Endothelial cell (in vitro differentiated cells): Measurements from ENCODE around the gene FRMD4A. TPM values are rescaled to one million over a fixed set of nuclear protein-coding genes. Genes with fewer than 3 reads are reported as not detected.

Experiments
- DNase-seq: peaks from one replicate; pipeline ENCODE4 v3.0.0; 2021; ENCODE audit warnings: low spot score
- H3K27ac Mint-ChIP-seq: one replicate; pipeline ENCODE4 v1.8.0; 2021; ENCODE audit warnings: mixed read lengths, inconsistent platforms; ENCODE audit not compliant: unreplicated experiment
- H3K27me3 Mint-ChIP-seq: one replicate; pipeline ENCODE4 v1.8.0; 2021; ENCODE audit warnings: mild to moderate bottlenecking, moderate library complexity, mixed read lengths, inconsistent platforms; ENCODE audit not compliant: unreplicated experiment
- H3K36me3 Mint-ChIP-seq: one replicate; pipeline ENCODE4 v1.8.0; 2021; ENCODE audit warnings: mild to moderate bottlenecking, low read depth, mixed read lengths, inconsistent platforms; ENCODE audit not compliant: unreplicated experiment
- H3K4me1 Mint-ChIP-seq: one replicate; pipeline ENCODE4 v1.8.0; 2021; ENCODE audit warnings: mild to moderate bottlenecking, mixed read lengths, inconsistent platforms; ENCODE audit not compliant: unreplicated experiment
- H3K4me3 Mint-ChIP-seq: one replicate; pipeline ENCODE4 v1.8.0; 2021; ENCODE audit warnings: mild to moderate bottlenecking, mixed read lengths, inconsistent platforms; ENCODE audit not compliant: unreplicated experiment
- H3K9me3 Mint-ChIP-seq: one replicate; pipeline ENCODE4 v1.8.0; 2021; ENCODE audit warnings: mixed read lengths, inconsistent platforms; ENCODE audit not compliant: unreplicated experiment
- total RNA-seq: library from RNA; stranded (reverse); fragmentation: NEBNext Ultra II Directional; extraction: Animal tissue kit (Norgen Biotek cat#: 25700); gene quantifications from one replicate; pipeline ENCODE4 v1.2.1, GENCODE V29; 2021; ENCODE audit not compliant: unreplicated experiment
- TF ChIP-seq, protein P1 (sequence below): fragments of 200-600 bp; sonication (generic); IDR thresholded peaks from one replicate; pipeline ENCODE4 v1.5.0; 2021; ENCODE audit warnings: antibody characterized with exemption; ENCODE audit not compliant: unreplicated experiment

The FRMD4A gene
- total RNA-seq, 1 donor from 2014 or later = 68.9 TPM

- no peaks in the 10 kb centered on the region for H3K9me3 Mint-ChIP-seq
- H3K27ac Mint-ChIP-seq = peak overlapping the region; percentile 99
These were observed 722.4 kb downstream of the FRMD4A start for GRCh38 chr10:13608246-13608853.

DNA sequence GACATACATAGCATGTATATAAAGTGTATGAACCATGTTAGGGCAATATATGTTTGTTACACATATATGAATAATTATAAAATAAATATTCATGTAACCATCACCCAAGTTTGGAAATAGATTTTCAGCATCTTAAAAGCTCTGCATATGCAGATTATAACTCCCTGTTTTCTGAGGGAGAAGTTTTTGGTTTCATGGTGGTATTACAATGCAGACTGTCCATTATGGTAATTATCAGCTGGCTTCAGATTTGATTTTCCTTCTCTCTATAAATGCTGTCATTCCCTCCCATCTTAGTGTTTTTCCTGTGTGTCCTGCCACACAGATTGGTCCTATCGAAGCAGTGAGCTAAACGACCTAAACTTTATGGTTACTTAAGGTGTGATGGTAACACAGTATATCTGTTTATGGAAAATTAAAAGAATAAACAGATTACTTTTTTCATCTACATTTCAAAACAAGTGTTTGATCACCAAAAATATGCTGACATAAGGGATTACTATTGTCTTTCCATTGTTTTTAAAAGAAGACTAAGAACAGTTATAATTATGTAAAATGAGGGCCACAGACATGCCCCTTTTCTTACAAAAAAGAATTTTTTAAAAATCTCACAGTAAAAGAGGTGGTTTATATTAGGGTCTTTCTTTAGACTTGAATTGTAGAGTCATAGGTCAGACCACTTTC, 726.2 kb downstream of the FRMD4A start:
- TF ChIP-seq, protein P1, sequence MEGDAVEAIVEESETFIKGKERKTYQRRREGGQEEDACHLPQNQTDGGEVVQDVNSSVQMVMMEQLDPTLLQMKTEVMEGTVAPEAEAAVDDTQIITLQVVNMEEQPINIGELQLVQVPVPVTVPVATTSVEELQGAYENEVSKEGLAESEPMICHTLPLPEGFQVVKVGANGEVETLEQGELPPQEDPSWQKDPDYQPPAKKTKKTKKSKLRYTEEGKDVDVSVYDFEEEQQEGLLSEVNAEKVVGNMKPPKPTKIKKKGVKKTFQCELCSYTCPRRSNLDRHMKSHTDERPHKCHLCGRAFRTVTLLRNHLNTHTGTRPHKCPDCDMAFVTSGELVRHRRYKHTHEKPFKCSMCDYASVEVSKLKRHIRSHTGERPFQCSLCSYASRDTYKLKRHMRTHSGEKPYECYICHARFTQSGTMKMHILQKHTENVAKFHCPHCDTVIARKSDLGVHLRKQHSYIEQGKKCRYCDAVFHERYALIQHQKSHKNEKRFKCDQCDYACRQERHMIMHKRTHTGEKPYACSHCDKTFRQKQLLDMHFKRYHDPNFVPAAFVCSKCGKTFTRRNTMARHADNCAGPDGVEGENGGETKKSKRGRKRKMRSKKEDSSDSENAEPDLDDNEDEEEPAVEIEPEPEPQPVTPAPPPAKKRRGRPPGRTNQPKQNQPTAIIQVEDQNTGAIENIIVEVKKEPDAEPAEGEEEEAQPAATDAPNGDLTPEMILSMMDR = no peak
- H3K9me3 Mint-ChIP-seq = no peaks in the 10 kb centered on the region
- H3K4me3 Mint-ChIP-seq = no peak overlapping the region
- H3K27ac Mint-ChIP-seq = no peak overlapping the region
- H3K36me3 Mint-ChIP-seq = peaks cover 8% of the 10 kb centered on the region
- peaks cover 5% of the 10 kb centered on the region for H3K27me3 Mint-ChIP-seq
- H3K4me1 Mint-ChIP-seq = peaks cover 28% of the 10 kb centered on the region
- DNase-seq = no peak

More at GRCh38 chr10:13608246-13608853, 722.4 kb downstream of the FRMD4A start:
- Mint-ChIP-seq H3K27me3 (peaks cover 7% of the 10 kb centered on the region), H3K4me3 (peak overlapping the region; percentile 13), H3K4me1 (peaks cover 52% of the 10 kb centered on the region), H3K36me3 (peaks cover 19% of the 10 kb centered on the region)
- TF ChIP-seq, protein P1 = no peak
- peak; percentile 74 for DNase-seq

DNA sequence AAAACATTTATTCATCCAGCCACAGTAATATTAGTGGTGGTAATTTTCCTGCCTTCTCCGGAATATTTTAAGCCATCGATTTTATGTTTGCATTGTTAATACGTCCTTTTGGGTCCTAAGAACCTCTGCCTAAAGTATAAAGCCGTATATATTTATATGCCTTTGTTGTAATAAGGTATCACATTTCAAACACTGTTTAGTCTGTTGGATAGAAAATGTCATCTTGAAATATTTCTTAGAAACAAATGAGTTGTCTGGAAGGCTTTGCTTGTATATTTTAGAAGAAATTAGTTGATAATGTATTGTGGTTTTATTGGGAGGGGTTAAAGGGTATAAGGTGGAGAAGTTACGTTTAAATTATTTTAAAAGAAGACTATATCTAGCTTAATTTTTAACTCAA, 732.8 kb downstream of the FRMD4A start:
- Mint-ChIP-seq H3K4me3 (no peak overlapping the region), H3K36me3 (peaks cover 3% of the 10 kb centered on the region), H3K9me3 (no peaks in the 10 kb centered on the region), H3K4me1 (no peaks in the 10 kb centered on the region), H3K27ac (no peak overlapping the region), H3K27me3 (no peaks in the 10 kb centered on the region)
- no peak for DNase-seq
- TF ChIP-seq, protein P1 = no peak

DNA sequence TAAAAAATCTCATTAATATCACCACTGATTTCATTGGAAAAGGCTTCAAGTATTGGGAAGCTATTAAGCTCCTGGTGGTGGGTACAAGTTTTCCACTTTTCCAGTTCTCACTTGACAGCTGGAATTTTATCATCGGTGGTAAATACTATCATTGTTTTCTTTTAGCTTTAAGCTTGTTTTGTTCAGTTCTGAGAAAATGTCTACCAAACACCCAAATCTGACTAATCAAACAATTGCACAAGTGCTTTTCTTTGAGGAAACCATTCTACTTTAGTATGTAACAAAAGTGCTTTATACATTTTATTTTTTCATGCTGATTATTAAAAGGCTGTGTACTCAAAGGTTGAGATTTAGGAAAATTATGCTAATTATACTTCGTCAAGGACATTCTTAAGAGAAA, 736.1 kb downstream of the FRMD4A start:
- no peak overlapping the region for H3K27ac Mint-ChIP-seq
- H3K36me3 Mint-ChIP-seq = no peaks in the 10 kb centered on the region
- H3K4me1 Mint-ChIP-seq = no peaks in the 10 kb centered on the region
- TF ChIP-seq, protein P1 = no peak
- no peaks in the 10 kb centered on the region for H3K9me3 Mint-ChIP-seq
- no peaks in the 10 kb centered on the region for H3K27me3 Mint-ChIP-seq
- no peak overlapping the region for H3K4me3 Mint-ChIP-seq
- DNase-seq = no peak
